IMR-90 (cell line): ENCODE results near the gene SHISA2.

Source experiments
- BHLHE40 ChIP-seq: fragments of 150-350 bp; IDR thresholded peaks from 2 replicates; pipeline ENCODE4 v1.6.1; 2016; ENCODE audit warnings: mild to moderate bottlenecking, low read depth, low read length
- CEBPB ChIP-seq: IDR thresholded peaks from 2 replicates; pipeline ENCODE4 v1.6.1; 2012; ENCODE audit warnings: low read depth, low read length, improper control_type of control experiment
- CTCF ChIP-seq: conservative IDR thresholded peaks from 2 replicates; pipeline ENCODE4 v1.5.1; 2012; ENCODE audit warnings: mild to moderate bottlenecking, low read depth, low read length, improper control_type of control experiment
- FOS ChIP-seq: fragments of 150-350 bp; IDR thresholded peaks from 2 replicates; pipeline ENCODE4 v1.6.1; 2016; ENCODE audit warnings: low read depth, low read length
- MXI1 ChIP-seq: IDR thresholded peaks from 2 replicates; pipeline ENCODE4 v1.6.1; 2012; ENCODE audit warnings: low read depth, mild to moderate bottlenecking, low read length, moderate library complexity, borderline replicate concordance
- POLR2A ChIP-seq: IDR thresholded peaks from 2 replicates; pipeline ENCODE4 v1.6.1; 2012; ENCODE audit warnings: mild to moderate bottlenecking, low read depth, low read length
- RAD21 ChIP-seq: IDR thresholded peaks from 2 replicates; pipeline ENCODE4 v1.6.1; 2012; ENCODE audit warnings: low read length, improper control_type of control experiment
- RCOR1 ChIP-seq: IDR thresholded peaks from 2 replicates; pipeline ENCODE4 v1.6.1; 2012; ENCODE audit warnings: mild to moderate bottlenecking, low read length, improper control_type of control experiment; ENCODE audit not compliant: insufficient replicate concordance
- RFX5 ChIP-seq: IDR thresholded peaks from 2 replicates; pipeline ENCODE4 v1.8.0; 2012; ENCODE audit warnings: low read depth, mild to moderate bottlenecking, low read length, moderate library complexity
- SMC3 ChIP-seq: fragments of 150-350 bp; IDR thresholded peaks from 2 replicates; pipeline ENCODE4 v1.6.1; 2016; ENCODE audit warnings: low read depth, mild to moderate bottlenecking, antibody characterized with exemption, low read length, moderate library complexity
- USF2 ChIP-seq: fragments of 150-350 bp; IDR thresholded peaks from 2 replicates; pipeline ENCODE4 v1.6.1; 2017; ENCODE audit warnings: mild to moderate bottlenecking, antibody characterized with exemption, low read length, low read depth

GRCh38 chr13:26017932-26018665 is 33.7 kb downstream of the SHISA2 start:
- TF ChIP-seq MXI1: no peak
- no peak for TF ChIP-seq CTCF
- no peak for TF ChIP-seq RFX5
- TF ChIP-seq FOS: no peak
- TF ChIP-seq BHLHE40: no peak
- TF ChIP-seq POLR2A: no peak
- TF ChIP-seq USF2: no peak
- no peak for TF ChIP-seq RAD21
- no peak for TF ChIP-seq SMC3
- TF ChIP-seq RCOR1: no peak
- no peak for TF ChIP-seq CEBPB
